Natural killer cell (primary cell): ENCODE measurements around the gene NEDD4. TPM values are rescaled to one million over a fixed set of nuclear protein-coding genes. Genes with fewer than 3 reads are reported as not detected.
"Not testable (repeated sequence)": the region's sequence is repeated elsewhere in the genome, so short reads cannot be mapped to it uniquely, and the experiment has no call there.

Source experiments
- ATAC-seq, 3 donors: fragments of 150-1000 bp in 2 of 3; fragments of 200-7000 bp in 1 of 3; cut with Tn5 transposase; 1 replicate in 1 of 3; 2 replicates in 2 of 3; pipeline ENCODE4 v1.10.0; 2021; ENCODE audit warnings: mild to moderate bottlenecking in 2 of 3, moderate library complexity in 2 of 3
- DNase-seq, 2 donors: peaks; one replicate each; pipeline versions ENCODE4 v3.0.0 to v3.0.0-alpha.2; 2013 to 2021; ENCODE audit warnings: mixed read lengths in 1 of 2
- H3K27ac ChIP-seq: one replicate; pipeline ENCODE4 v1.5.1; 2013; ENCODE audit warnings: mild to moderate bottlenecking, low read length
- H3K27me3 ChIP-seq: one replicate; pipeline ENCODE4 v1.6.1; 2013; ENCODE audit warnings: low read length; ENCODE audit not compliant: control insufficient read depth, insufficient read depth
- H3K36me3 ChIP-seq: one replicate; pipeline ENCODE4 v1.6.1; 2013; ENCODE audit warnings: low read length; ENCODE audit not compliant: control insufficient read depth, insufficient read depth
- H3K4me1 ChIP-seq: one replicate; pipeline ENCODE4 v1.6.1; 2013; ENCODE audit warnings: low read length; ENCODE audit not compliant: control insufficient read depth, insufficient read depth
- H3K4me3 ChIP-seq: one replicate; pipeline ENCODE4 v1.5.1; 2013; ENCODE audit warnings: low read length
- H3K9me3 ChIP-seq: one replicate; pipeline ENCODE4 v1.6.1; 2013; ENCODE audit warnings: low read length; ENCODE audit not compliant: control insufficient read depth, insufficient read depth
- H3K27ac Mint-ChIP-seq, 2 donors: one replicate each; pipeline ENCODE4 v1.8.0; 2022; ENCODE audit warnings: mild to moderate bottlenecking in 2 of 2, mixed read lengths in 2 of 2, moderate library complexity in 1 of 2
- H3K27me3 Mint-ChIP-seq, 2 donors: one replicate each; pipeline ENCODE4 v1.8.0; 2022; ENCODE audit warnings: low read depth in 2 of 2, mixed read lengths in 2 of 2
- H3K36me3 Mint-ChIP-seq: one replicate; pipeline ENCODE4 v1.8.0; 2022; ENCODE audit warnings: mixed read lengths
- H3K4me1 Mint-ChIP-seq, 2 donors: one replicate each; pipeline ENCODE4 v1.8.0; 2022; ENCODE audit warnings: mixed read lengths in 2 of 2
- H3K4me3 Mint-ChIP-seq: one replicate; pipeline ENCODE4 v1.8.0; 2022; ENCODE audit warnings: mild to moderate bottlenecking, moderate library complexity, mixed read lengths
- H3K9me3 Mint-ChIP-seq, 2 donors: one replicate each; pipeline ENCODE4 v1.8.0; 2022; ENCODE audit warnings: mixed read lengths in 2 of 2
- CTCF ChIP-seq: fragments of 200-600 bp; IDR thresholded peaks from one replicate; pipeline ENCODE4 v1.8.0; 2022; ENCODE audit warnings: antibody characterized with exemption
- WGBS: methylation state at CpG from one replicate; pipeline ENCODE4 v1.1.7; 2013; ENCODE audit warnings: missing lambda C conversion rate; ENCODE audit not compliant: insufficient coverage; 5-methylcytosine and 5-hydroxymethylcytosine counted together
- intact Hi-C: fragments of 100-400 bp; cut with micrococcal nuclease; formaldehyde crosslinking; loops from one replicate; pipeline ENCODE4 v1.14.2; 2022
- total RNA-seq, 4 donors: library from RNA; stranded (reverse); fragments of 120-200 nt in 1 of 4; gene quantifications; one replicate each; pipeline versions ENCODE4 v1.2.3 to v1.2.4, GENCODE V29; 2013 to 2022

The NEDD4 gene
- total RNA-seq, 3 donors from 2014 or later (not counting 1 experiment from before 2014, with no cell fraction given) = 6.9 to 9.1 (median 7.8) TPM

- no peak for ATAC-seq
- intact Hi-C loops = no loop called here
- peaks cover 3% of the 10 kb centered on the region in 2 donors for H3K9me3 Mint-ChIP-seq
These were observed 201.6 kb downstream of the NEDD4 start for GRCh38 chr15:55791551-55792400.

DNA sequence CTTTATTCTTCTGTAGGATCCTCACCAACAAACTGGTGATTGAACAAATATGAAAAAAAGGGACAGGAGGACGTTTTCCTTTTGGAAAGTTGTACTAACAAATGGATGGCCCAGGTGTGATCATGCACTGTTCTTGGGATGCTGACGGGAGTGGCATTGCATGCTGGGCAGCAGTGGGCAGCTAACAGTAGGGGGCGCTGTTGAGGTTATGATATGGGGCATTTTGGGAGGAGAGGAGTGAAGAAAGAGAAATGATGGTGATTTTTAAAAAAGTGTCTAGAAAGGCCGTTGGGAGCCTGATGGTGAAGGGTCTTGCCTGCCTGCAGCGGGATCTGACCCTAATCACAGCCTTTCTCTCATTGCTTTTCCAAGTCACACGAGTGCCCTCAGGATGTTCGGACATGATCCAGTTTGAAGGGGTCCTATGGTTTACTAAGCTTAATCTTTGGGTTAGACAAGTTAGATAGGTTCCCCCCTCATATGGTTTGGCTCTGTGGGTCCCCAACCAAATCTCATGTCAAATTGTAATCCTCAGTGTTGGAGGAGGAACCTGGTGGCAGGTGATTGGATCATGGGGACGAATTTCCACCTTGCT, 204.2 kb downstream of the NEDD4 start:
- ATAC-seq (no peak), DNase-seq (peak in 1 of 2 donors; percentile 62)
- Histone ChIP-seq H3K36me3 (no peaks in the 10 kb centered on the region), H3K27ac (no peak overlapping the region), H3K27me3 (no peaks in the 10 kb centered on the region), H3K4me1 (no peaks in the 10 kb centered on the region), H3K9me3 (peaks cover 4% of the 10 kb centered on the region), H3K4me3 (no peak overlapping the region)
- WGBS = 84% methylated on average over 8 of the region's 8 CpGs
- H3K27ac Mint-ChIP-seq = no peak overlapping the region
- no peak overlapping the region for H3K4me3 Mint-ChIP-seq
- intact Hi-C loops = no loop called here
- peaks cover 3% of the 10 kb centered on the region in 2 donors for H3K9me3 Mint-ChIP-seq
- no peaks in the 10 kb centered on the region for H3K36me3 Mint-ChIP-seq
- no peaks in the 10 kb centered on the region for H3K4me1 Mint-ChIP-seq
- H3K27me3 Mint-ChIP-seq = peaks cover 7% of the 10 kb centered on the region in 2 donors
- TF ChIP-seq CTCF = peak; percentile 49

More at GRCh38 chr15:55791551-55792400, 201.6 kb downstream of the NEDD4 start:
- Histone ChIP-seq H3K4me3 (no peak overlapping the region), H3K36me3 (no peaks in the 10 kb centered on the region), H3K27ac (no peak overlapping the region), H3K9me3 (peaks cover 6% of the 10 kb centered on the region), H3K4me1 (no peaks in the 10 kb centered on the region), H3K27me3 (no peaks in the 10 kb centered on the region)
- no peak for TF ChIP-seq CTCF
- no peak overlapping the region for H3K27ac Mint-ChIP-seq
- H3K4me1 Mint-ChIP-seq = no peaks in the 10 kb centered on the region
- H3K36me3 Mint-ChIP-seq = no peaks in the 10 kb centered on the region
- 91% methylated on average over 3 of the region's 3 CpGs for WGBS
- H3K4me3 Mint-ChIP-seq = no peak overlapping the region
- DNase-seq = no peak
- H3K27me3 Mint-ChIP-seq = peaks cover 14 to 17% of the 10 kb centered on the region in 2 donors

DNA sequence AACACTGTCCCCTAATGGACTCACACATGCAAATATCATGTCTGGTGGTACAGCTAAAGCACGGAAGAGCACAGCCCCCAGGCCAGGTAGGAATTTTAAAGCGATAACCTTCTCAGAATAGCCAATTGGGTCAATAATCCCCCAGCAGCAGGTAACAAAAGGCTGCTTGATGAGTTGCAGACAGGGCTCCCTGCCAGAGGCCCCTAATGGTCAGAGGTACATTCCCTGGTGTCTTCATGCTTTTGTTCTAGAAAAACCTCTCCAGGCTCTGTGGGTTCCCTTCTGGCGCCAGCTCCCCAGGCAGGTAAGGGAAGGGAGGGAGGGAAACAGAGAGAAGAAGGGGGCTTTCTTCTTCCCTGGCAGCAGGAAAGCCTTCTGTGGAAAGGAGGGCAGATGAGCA, 207.1 kb downstream of the NEDD4 start:
- no peaks in the 10 kb centered on the region for H3K4me1 Mint-ChIP-seq
- H3K4me3 Mint-ChIP-seq = no peak overlapping the region
- ATAC-seq (no peak), DNase-seq (no peak)
- H3K4me3 ChIP-seq = no peak overlapping the region
- no peaks in the 10 kb centered on the region for H3K4me1 ChIP-seq
- H3K27ac ChIP-seq = no peak overlapping the region
- no peak overlapping the region for H3K27ac Mint-ChIP-seq
- 93% methylated on average over 3 of the region's 3 CpGs for WGBS
- no peaks in the 10 kb centered on the region for H3K9me3 ChIP-seq
- H3K27me3 Mint-ChIP-seq = peaks cover 11 to 20% of the 10 kb centered on the region in 2 donors
- no peaks in the 10 kb centered on the region for H3K36me3 Mint-ChIP-seq
- no peaks in the 10 kb centered on the region for H3K27me3 ChIP-seq
- intact Hi-C loops = no loop called here
- no peak for TF ChIP-seq CTCF
- no peaks in the 10 kb centered on the region for H3K9me3 Mint-ChIP-seq
- no peaks in the 10 kb centered on the region for H3K36me3 ChIP-seq

DNA sequence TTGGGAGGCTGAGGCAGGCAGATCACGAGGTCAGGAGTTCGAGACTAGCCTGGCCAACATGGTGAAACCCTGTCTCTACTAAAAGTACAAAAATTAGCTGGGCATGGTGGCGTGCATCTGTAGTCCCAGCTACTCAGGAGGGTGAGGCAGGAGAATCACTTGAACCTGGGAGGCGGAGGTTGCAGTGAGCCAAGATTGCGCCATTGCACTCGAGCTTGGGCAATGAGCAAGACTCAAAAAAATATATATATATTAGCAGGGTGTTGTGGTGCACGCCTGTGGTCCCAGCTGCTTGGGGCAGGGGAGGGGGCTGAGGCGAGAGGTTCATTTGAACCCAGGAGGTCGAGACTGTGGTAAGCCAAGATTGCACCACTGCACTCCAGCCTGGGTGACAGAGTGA, 207.8 kb downstream of the NEDD4 start:
- H3K27ac Mint-ChIP-seq, intact Hi-C loops, H3K4me1 ChIP-seq, H3K4me3 Mint-ChIP-seq, H3K27me3 ChIP-seq, H3K36me3 ChIP-seq, H3K27ac ChIP-seq, DNase-seq, H3K36me3 Mint-ChIP-seq, H3K9me3 Mint-ChIP-seq, H3K4me1 Mint-ChIP-seq, H3K4me3 ChIP-seq, H3K9me3 ChIP-seq, ATAC-seq: not testable (repeated sequence)
- WGBS = 83% methylated on average over 9 of the region's 9 CpGs
- peaks cover 11 to 20% of the 10 kb centered on the region in 2 donors for H3K27me3 Mint-ChIP-seq
